ENCODE data around the gene PPP1R10.

The PPP1R10 gene

GRCh38 chr6:30555816-30556065 is 61.3 kb downstream of the PPP1R10 start:
- Histone ChIP-seq H3K4me1 (ENCODE audit: insufficient read depth, insufficient read length) (no peaks in the 10 kb centered on the region), H3K36me3 (ENCODE audit: insufficient read depth, insufficient read length, low read length) (peaks cover 47% of the 10 kb centered on the region), H3K4me3 (ENCODE audit: insufficient read length, low read depth) (peak overlapping the region; percentile 87), H3K9me3 (ENCODE audit: insufficient read depth, low read length) (no peaks in the 10 kb centered on the region), H3K27me3 (ENCODE audit: insufficient read depth, insufficient read length) (no peaks in the 10 kb centered on the region), H3K9ac (ENCODE audit: insufficient read length, low read depth) (peak overlapping the region; percentile 70)
- no peak for TF ChIP-seq YY1 (IDR thresholded peaks at IDR 0.05; ENCODE audit: insufficient read depth, insufficient read length)
- DNase-seq (ENCODE audit: low read depth, low spot score): peak; percentile 1

- Histone ChIP-seq H3K9me3 (ENCODE audit: insufficient read depth, low read length) (no peaks in the 10 kb centered on the region), H3K27me3 (ENCODE audit: insufficient read depth, insufficient read length) (no peaks in the 10 kb centered on the region), H3K36me3 (ENCODE audit: insufficient read depth, insufficient read length, low read length) (peaks cover 52% of the 10 kb centered on the region), H3K4me3 (ENCODE audit: insufficient read length, low read depth) (peak overlapping the region; percentile 87), H3K4me1 (ENCODE audit: insufficient read depth, insufficient read length) (no peaks in the 10 kb centered on the region), H3K9ac (ENCODE audit: insufficient read length, low read depth) (peak overlapping the region; percentile 70)
- peak; percentile 27 for DNase-seq (ENCODE audit: low read depth, low spot score)
- TF ChIP-seq SUZ12 (IDR thresholded peaks at IDR 0.05; ENCODE audit: extremely low read depth, insufficient read depth, insufficient read length): no peak
- TF ChIP-seq YY1 (IDR thresholded peaks at IDR 0.05; ENCODE audit: insufficient read depth, insufficient read length): no peak
- TF ChIP-seq ZNF274 (IDR thresholded peaks at IDR 0.05; ENCODE audit: low read depth, low read length): no peak
These were observed 61.9 kb downstream of the PPP1R10 start for GRCh38 chr6:30554962-30555815.

- no peaks in the 10 kb centered on the region for H3K27me3 ChIP-seq (ENCODE audit: insufficient read depth, insufficient read length)
- H3K9me3 ChIP-seq (ENCODE audit: insufficient read depth, low read length): no peaks in the 10 kb centered on the region
- H3K9ac ChIP-seq (ENCODE audit: insufficient read length, low read depth): no peak overlapping the region
- TF ChIP-seq SUZ12 (IDR thresholded peaks at IDR 0.05; ENCODE audit: extremely low read depth, insufficient read depth, insufficient read length) (no peak), YY1 (IDR thresholded peaks at IDR 0.05; ENCODE audit: insufficient read depth, insufficient read length) (no peak), ZNF274 (IDR thresholded peaks at IDR 0.05; ENCODE audit: low read depth, low read length) (no peak)
- DNase-seq (ENCODE audit: low read depth, low spot score): no peak
- H3K4me1 ChIP-seq (ENCODE audit: insufficient read depth, insufficient read length): no peaks in the 10 kb centered on the region
- H3K36me3 ChIP-seq (ENCODE audit: insufficient read depth, insufficient read length, low read length): peaks cover 50% of the 10 kb centered on the region
- peak overlapping the region; percentile 87 for H3K4me3 ChIP-seq (ENCODE audit: insufficient read length, low read depth)
These were observed 62.6 kb downstream of the PPP1R10 start for GRCh38 chr6:30554404-30554803.

All from NT2/D1 (cell line).